GM10248 (cell line): Measurements from ENCODE around the gene CCDC63.

Experiments
- CTCF ChIA-PET: fragments of 300-600 bp; sonication (Branson Sonifier 250); formaldehyde crosslinking; extraction: SDS; loops from one replicate; lab custom pipeline; 2021; ENCODE audit warnings: antibody characterized with exemption; lab: Yijun Ruan, JAX
- POLR2A ChIA-PET: fragments of 350-650 bp; sonication (Branson Sonifier 250); formaldehyde crosslinking; extraction: SDS; loops from one replicate; lab custom pipeline; 2020; ENCODE audit warnings: antibody characterized with exemption; lab: Yijun Ruan, JAX
- DNase-seq: peaks from one replicate; pipeline ENCODE4 v3.0.0; 2012; ENCODE audit errors: extremely low spot score
- TF ChIP-seq, protein P1 (sequence below): IDR thresholded peaks from 2 replicates; pipeline ENCODE4 v1.5.1; 2012; ENCODE audit warnings: mild to moderate bottlenecking, low read depth; ENCODE audit errors: extremely low read depth, missing control alignments, control extremely low read depth

CCDC63 gene

DNA sequence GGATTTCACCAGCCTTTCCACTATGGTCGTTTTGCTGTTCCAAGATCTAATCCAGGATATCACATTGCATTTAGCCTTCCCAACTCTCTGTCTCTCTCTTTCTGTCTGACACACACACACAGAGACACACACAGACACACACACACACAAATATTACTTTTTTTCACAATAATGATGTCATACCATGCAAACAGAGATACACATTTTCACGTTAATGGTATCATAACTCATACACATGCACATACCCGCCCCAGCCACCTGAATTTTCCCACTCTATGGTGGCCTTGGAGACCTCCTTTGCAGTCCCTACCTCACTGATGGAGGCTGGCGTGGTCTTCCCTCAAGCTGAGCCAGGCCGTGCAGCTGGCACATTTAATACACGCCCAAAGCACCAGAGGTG lies 80.8 kb downstream of the CCDC63 start:
- TF ChIP-seq, protein P1, sequence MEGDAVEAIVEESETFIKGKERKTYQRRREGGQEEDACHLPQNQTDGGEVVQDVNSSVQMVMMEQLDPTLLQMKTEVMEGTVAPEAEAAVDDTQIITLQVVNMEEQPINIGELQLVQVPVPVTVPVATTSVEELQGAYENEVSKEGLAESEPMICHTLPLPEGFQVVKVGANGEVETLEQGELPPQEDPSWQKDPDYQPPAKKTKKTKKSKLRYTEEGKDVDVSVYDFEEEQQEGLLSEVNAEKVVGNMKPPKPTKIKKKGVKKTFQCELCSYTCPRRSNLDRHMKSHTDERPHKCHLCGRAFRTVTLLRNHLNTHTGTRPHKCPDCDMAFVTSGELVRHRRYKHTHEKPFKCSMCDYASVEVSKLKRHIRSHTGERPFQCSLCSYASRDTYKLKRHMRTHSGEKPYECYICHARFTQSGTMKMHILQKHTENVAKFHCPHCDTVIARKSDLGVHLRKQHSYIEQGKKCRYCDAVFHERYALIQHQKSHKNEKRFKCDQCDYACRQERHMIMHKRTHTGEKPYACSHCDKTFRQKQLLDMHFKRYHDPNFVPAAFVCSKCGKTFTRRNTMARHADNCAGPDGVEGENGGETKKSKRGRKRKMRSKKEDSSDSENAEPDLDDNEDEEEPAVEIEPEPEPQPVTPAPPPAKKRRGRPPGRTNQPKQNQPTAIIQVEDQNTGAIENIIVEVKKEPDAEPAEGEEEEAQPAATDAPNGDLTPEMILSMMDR = no peak
- ChIA-PET POLR2A (no interaction called here), CTCF (interaction anchor here (1.5 kb wide), 1 partner anchor 10 kb away, joined by 5 read pairs; no protein-coding TSS in a partner anchor)
- no peak for DNase-seq

DNA sequence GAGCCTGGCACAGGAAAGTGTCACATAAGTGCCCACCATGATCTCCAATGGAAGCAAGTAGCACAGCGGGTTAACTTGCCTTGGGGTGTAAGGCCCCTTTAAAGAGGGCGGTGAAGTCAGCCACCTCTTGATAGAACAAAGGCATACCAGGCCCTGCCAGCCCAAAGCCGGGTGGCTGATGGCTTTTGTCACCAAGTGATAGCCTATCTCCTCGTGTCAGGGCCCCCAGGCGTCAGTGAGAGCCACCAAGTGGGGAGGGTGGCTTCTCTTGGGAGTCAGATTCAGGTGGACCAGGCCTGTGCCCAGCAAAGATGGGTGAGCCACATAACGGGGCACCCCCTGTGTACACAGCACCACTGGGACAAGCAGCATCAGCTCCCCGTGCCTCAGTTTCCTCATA lies 81.9 kb downstream of the CCDC63 start:
- CTCF ChIA-PET = interaction anchor here (1.5 to 1.6 kb wide), 2 partner anchors 9 to 77 kb away, joined by 3 to 5 read pairs; no protein-coding TSS in a partner anchor
- no peak for DNase-seq
- POLR2A ChIA-PET = no interaction called here
- TF ChIP-seq, protein P1 = no peak

DNA sequence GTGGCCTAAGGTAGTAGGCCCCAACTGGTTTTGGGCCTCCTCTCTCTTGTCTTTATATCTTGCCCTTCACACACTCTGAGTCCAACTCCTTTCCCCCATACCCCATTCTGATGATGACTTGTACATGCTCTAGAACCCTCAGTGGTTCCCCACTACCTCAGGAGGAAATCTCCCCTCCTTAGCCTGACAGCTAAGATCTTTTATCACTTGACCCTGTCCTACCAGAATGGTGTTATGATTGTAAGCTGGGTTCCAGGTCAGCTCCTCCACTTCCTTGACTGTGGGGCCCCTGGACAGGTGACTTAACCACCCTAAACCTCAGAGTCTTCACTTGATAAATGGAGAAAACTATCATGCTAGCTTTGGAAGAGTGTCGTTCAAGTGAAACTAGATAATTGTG lies 83.0 kb downstream of the CCDC63 start:
- ChIA-PET POLR2A (no interaction called here), CTCF (interaction anchor here (1.6 kb wide), 1 partner anchor 76 kb away, joined by 3 read pairs; no protein-coding TSS in a partner anchor)
- TF ChIP-seq, protein P1 = no peak
- no peak for DNase-seq

DNA sequence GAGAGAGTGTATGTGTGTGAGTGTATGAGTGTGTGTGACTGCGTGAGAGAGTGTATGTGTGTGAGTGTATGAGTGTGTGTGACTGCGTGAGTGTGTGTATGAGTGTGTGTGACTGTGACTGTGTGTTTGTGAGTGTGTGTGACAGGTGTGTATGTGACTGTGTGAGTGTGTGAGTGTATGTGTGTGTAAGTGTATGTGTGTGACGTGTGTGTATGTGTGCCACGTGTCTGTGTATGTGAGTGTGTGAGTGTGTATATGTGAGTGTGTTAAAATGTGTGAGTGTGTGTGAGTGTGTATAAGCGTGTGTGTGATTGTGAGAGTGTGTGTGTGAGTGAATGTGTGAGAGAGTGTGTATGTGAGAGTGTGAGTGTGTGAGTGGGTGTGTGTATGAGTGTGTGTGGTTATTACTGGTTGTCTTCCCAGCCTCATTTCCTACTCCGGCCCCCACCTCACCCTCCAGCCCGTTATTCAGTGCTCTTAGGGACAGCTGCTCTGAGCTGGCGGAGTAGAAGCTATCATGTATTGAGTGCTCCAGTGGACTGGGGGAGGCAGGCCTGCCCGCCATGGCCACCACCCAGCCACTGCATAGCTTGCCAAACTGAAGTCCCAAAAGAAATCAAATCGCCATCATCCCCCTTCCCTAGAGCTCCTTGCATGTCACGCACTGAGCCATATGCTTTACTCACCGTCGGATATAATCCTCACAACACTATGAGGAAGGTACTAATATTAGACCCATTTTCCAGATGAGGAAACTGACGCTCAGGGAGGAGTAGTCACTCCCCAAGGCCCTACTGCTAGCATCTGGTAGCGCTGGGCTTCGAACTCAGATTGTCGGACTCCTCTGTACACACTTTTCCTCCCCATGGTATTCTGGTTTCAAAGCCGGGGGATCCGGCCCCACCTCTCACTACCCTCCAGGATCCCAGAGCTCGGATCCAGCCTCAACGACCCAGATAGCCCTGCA lies 83.8 kb downstream of the CCDC63 start:
- ChIA-PET POLR2A (no interaction called here), CTCF (interaction anchor here (1.0 to 1.6 kb wide), 2 partner anchors 36 to 75 kb away, joined by 3 read pairs; no protein-coding TSS in a partner anchor)

DNA sequence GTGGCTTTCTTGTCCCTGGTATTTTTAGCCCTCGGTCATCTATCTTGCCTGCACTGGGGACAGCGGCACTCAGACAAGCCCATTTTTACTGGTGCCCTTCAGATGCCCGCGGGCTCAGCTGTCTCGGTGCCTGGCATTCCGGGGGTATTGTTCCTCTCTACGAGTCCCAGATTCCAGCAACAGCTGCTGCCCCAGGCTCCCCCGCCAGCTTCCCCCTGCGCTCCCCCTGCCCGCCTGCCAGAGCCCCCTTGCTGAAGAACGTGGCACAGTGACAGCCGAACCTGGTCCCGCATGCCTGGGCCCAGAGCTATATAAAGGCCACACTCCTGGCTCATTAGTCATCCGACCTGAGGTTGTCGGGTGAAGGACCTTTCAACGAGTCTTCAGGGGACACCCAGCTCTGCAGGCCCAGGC lies 84.5 kb downstream of the CCDC63 start:
- TF ChIP-seq, protein P1 = no peak
- POLR2A ChIA-PET = no interaction called here
- CTCF ChIA-PET = interaction anchor here (1.0 kb wide), 1 partner anchor 36 kb away, joined by 3 read pairs; no protein-coding TSS in a partner anchor
- no peak for DNase-seq

More for the DNA sequence above, 83.8 kb downstream of the CCDC63 start:
- DNase-seq = no peak
- TF ChIP-seq, protein P1 = no peak

DNA sequence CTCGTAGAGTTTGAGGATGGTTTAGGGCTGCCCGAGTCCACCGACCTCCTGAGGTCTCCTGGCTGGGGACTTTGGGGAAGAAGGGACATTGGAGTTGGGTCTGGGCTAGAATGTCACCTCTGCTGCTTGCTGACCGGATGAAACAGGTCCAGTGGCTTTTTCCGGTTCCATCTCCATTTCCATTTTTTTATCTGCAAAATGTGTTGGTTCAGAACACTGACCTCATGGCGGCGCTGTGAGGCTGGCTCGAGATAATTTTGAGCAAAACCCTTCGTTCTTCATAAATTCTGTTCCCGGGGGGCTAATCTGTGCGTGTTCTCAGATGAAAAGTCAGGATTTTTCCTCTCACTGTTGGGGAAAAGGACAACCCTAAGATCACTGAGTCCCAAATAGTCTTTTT lies 85.3 kb downstream of the CCDC63 start:
- POLR2A ChIA-PET = no interaction called here
- no peak for DNase-seq
- CTCF ChIA-PET = no interaction called here
- TF ChIP-seq, protein P1 = no peak
